ENCODE results near the gene ATP1A4. TPM values are rescaled to one million over a fixed set of nuclear protein-coding genes. Genes with fewer than 3 reads are reported as not detected.

ATP1A4 gene
- total and polyA plus RNA-seq, 12 donors: 0.17 to 0.96 (median 0.46) TPM; not detected in 9

DNA sequence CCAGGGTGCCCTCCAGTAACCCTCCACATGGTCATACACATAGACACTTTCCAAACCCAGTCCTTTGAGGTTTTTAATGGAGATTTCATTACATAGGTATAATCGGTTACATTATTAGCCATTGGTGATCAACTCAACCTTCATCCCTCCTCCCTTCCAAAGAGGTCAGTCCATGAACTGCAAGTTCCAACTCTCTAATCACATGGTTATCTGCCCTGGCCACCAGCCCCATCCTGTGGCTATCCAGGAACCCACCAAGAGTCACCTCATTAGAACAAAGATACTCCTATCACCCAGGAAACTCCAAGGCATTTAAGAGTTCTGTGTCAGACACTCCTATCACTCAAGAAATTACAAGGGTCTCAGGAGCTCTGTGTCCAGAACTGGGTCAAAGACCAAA lies 12.2 kb downstream of the ATP1A4 start:
- peak in 3 of 7 donors; percentile 35 to 49 (median 37) for DNase-seq

DNA sequence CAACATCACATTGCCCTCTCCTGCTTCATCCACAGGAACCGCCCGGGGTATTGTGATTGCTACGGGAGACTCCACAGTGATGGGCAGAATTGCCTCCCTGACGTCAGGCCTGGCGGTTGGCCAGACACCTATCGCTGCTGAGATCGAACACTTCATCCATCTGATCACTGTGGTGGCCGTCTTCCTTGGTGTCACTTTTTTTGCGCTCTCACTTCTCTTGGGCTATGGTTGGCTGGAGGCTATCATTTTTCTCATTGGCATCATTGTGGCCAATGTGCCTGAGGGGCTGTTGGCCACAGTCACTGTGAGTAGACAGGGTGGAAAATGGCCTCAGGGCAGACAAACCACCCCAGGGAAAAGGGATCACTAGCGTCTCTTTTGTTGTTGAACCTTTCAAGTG lies 12.7 kb downstream of the ATP1A4 start:
- Histone ChIP-seq H3K27me3 (peaks cover 4% of the 10 kb centered on the region), H3K4me1 (replicated peaks in 1 of 2) (no peaks in the 10 kb centered on the region), H3K4me3 (no peak overlapping the region), H3K27ac (no peak overlapping the region), H3K36me3 (replicated peaks in 1 of 2) (no peaks in the 10 kb centered on the region), H3K9me3 (replicated peaks in 1 of 3) (no peaks in the 10 kb centered on the region)
- TF ChIP-seq POLR2A (IDR thresholded peaks at IDR 0.05): no peak
- TF ChIP-seq, protein P1, sequence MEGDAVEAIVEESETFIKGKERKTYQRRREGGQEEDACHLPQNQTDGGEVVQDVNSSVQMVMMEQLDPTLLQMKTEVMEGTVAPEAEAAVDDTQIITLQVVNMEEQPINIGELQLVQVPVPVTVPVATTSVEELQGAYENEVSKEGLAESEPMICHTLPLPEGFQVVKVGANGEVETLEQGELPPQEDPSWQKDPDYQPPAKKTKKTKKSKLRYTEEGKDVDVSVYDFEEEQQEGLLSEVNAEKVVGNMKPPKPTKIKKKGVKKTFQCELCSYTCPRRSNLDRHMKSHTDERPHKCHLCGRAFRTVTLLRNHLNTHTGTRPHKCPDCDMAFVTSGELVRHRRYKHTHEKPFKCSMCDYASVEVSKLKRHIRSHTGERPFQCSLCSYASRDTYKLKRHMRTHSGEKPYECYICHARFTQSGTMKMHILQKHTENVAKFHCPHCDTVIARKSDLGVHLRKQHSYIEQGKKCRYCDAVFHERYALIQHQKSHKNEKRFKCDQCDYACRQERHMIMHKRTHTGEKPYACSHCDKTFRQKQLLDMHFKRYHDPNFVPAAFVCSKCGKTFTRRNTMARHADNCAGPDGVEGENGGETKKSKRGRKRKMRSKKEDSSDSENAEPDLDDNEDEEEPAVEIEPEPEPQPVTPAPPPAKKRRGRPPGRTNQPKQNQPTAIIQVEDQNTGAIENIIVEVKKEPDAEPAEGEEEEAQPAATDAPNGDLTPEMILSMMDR (IDR thresholded peaks at IDR 0.05): no peak
- WGBS, 4 donors: 80 to 90% (median 84%) methylated on average over 10 of the region's 10 CpGs
- DNase-seq: peak in 1 of 7 donors; percentile 34
- intact Hi-C loops (cut with DNase I): no loop called here

More for the DNA sequence above, 12.2 kb downstream of the ATP1A4 start:
- H3K27me3 ChIP-seq: peaks cover 4% of the 10 kb centered on the region
- no peaks in the 10 kb centered on the region for H3K9me3 ChIP-seq (replicated peaks in 1 of 3)
- TF ChIP-seq POLR2A (IDR thresholded peaks at IDR 0.05): no peak
- TF ChIP-seq, protein P1 (IDR thresholded peaks at IDR 0.05): peak in 2 of 6 experiments; percentile 27 to 36
- no peaks in the 10 kb centered on the region for H3K4me1 ChIP-seq (replicated peaks in 1 of 2)
- H3K4me3 ChIP-seq: no peak overlapping the region
- no peak overlapping the region for H3K27ac ChIP-seq
- intact Hi-C loops (cut with DNase I): no loop called here
- no peaks in the 10 kb centered on the region for H3K36me3 ChIP-seq (replicated peaks in 1 of 2)
- 87 to 98% (median 92%) methylated on average over 1 of the region's 1 CpG for WGBS, 4 donors

DNA sequence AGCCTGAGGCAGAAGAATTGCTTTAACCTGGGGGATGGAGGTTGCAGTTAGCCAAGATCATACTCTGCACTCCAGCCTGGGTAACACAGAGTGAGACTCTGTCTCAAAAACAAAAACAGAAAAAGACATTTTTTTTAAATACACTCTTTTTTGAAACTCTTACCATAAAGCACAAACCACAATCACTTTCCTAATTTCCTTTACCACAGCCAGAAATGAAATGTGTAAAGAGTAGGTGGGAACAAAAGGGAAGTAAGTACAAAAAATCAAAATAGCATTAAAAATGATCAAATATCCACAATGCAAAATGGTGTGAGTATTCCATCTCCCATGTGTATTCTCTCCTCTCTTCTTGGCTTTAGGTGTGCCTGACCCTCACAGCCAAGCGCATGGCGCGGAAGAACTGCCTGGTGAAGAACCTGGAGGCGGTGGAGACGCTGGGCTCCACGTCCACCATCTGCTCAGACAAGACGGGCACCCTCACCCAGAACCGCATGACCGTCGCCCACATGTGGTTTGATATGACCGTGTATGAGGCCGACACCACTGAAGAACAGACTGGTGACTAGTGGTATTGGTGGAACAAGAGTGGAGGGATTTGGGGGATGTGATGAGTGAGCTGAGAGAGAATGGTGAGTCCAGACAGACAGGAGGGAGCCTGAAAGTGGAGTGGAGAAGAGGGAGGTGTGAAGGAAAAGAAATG lies 14.9 kb downstream of the ATP1A4 start:
- intact Hi-C loops (cut with DNase I): no loop called here
- H3K27ac ChIP-seq: no peak overlapping the region
- H3K27me3 ChIP-seq: peaks cover 4% of the 10 kb centered on the region
- 67 to 87% (median 74%) methylated on average over 12 of the region's 12 CpGs for WGBS, 4 donors
- DNase-seq: peak in 1 of 7 donors; percentile 45
- H3K4me3 ChIP-seq: no peak overlapping the region
- H3K4me1 ChIP-seq (replicated peaks in 1 of 2): no peaks in the 10 kb centered on the region
- no peaks in the 10 kb centered on the region for H3K9me3 ChIP-seq (replicated peaks in 1 of 3)
- TF ChIP-seq POLR2A (IDR thresholded peaks at IDR 0.05): no peak
- TF ChIP-seq, protein P1 (IDR thresholded peaks at IDR 0.05): no peak
- H3K36me3 ChIP-seq (replicated peaks in 1 of 2): no peaks in the 10 kb centered on the region

DNA sequence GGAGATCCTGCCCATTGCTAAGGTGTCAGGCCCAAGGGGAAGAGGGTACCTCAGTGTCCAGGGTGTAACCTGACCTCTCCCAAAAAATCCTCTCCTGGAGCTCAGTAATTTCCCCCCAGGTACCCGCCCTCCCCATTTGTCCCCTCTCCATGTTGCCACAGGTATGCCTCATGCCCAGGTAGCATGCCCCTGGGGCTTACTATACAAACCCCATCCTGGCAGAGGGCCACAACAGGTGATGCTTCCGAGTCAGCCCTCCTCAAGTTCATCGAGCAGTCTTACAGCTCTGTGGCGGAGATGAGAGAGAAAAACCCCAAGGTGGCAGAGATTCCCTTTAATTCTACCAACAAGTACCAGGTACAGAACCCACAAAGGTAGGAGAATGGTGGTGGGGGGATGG lies 15.7 kb downstream of the ATP1A4 start:
- no peaks in the 10 kb centered on the region for H3K36me3 ChIP-seq (replicated peaks in 1 of 2)
- H3K4me1 ChIP-seq (replicated peaks in 1 of 2): no peaks in the 10 kb centered on the region
- no peaks in the 10 kb centered on the region for H3K9me3 ChIP-seq (replicated peaks in 1 of 3)
- peaks cover 4% of the 10 kb centered on the region for H3K27me3 ChIP-seq
- no peak for TF ChIP-seq POLR2A (IDR thresholded peaks at IDR 0.05)
- TF ChIP-seq, protein P1 (IDR thresholded peaks at IDR 0.05): no peak
- no peak overlapping the region for H3K27ac ChIP-seq
- peak in 1 of 7 donors; percentile 46 for DNase-seq
- no peak overlapping the region for H3K4me3 ChIP-seq
- intact Hi-C loops (cut with DNase I): no loop called here
- 79 to 86% (median 84%) methylated on average over 4 of the region's 4 CpGs for WGBS, 4 donors
